Fibroblast of mammary gland (primary cell): ENCODE measurements around the gene EIF4H.

Source experiments
- DNase-seq: peaks from one replicate; pipeline ENCODE4 v3.0.0-alpha.2; 2010; ENCODE audit warnings: low read depth
- H3K4me3 ChIP-seq: 2 replicates; pipeline ENCODE4 v1.5.1; 2011; ENCODE audit warnings: low read depth, mild to moderate bottlenecking, low read length, moderate library complexity; ENCODE audit not compliant: control insufficient read depth
- TF ChIP-seq, protein P1 (sequence below): conservative IDR thresholded peaks from 2 replicates; pipeline ENCODE4 v1.5.1; 2011; ENCODE audit warnings: low read depth, low read length, inconsistent platforms; ENCODE audit not compliant: control insufficient read depth, insufficient read depth

EIF4H gene

GRCh38 chr7:74180866-74181265, 6.7 kb downstream of the EIF4H start:
- TF ChIP-seq, protein P1, sequence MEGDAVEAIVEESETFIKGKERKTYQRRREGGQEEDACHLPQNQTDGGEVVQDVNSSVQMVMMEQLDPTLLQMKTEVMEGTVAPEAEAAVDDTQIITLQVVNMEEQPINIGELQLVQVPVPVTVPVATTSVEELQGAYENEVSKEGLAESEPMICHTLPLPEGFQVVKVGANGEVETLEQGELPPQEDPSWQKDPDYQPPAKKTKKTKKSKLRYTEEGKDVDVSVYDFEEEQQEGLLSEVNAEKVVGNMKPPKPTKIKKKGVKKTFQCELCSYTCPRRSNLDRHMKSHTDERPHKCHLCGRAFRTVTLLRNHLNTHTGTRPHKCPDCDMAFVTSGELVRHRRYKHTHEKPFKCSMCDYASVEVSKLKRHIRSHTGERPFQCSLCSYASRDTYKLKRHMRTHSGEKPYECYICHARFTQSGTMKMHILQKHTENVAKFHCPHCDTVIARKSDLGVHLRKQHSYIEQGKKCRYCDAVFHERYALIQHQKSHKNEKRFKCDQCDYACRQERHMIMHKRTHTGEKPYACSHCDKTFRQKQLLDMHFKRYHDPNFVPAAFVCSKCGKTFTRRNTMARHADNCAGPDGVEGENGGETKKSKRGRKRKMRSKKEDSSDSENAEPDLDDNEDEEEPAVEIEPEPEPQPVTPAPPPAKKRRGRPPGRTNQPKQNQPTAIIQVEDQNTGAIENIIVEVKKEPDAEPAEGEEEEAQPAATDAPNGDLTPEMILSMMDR: no peak

DNA sequence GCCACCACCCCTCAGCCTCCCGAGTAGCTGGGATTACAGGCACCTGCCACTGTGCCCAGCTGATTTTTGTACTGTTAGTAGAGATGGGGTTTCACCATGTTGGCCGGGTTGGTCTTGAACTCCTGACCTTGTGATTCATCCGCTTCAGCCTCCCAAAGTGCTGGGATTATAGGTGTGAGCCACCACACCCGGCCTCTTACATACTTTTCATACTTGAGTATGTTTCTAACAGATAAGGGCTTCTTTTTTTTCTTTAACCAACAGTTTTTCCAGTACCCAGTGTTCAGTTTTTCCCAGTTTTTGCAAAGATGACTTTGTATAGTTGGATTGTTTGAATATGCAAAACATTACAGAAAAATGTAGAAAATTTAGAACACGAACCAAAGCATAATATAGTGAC, 7.7 kb downstream of the EIF4H start:
- TF ChIP-seq, protein P1: no peak
- H3K4me3 ChIP-seq: no peak overlapping the region
- no peak for DNase-seq

More at GRCh38 chr7:74180866-74181265, 6.7 kb downstream of the EIF4H start:
- no peak for DNase-seq
- H3K4me3 ChIP-seq: no peak overlapping the region

DNA sequence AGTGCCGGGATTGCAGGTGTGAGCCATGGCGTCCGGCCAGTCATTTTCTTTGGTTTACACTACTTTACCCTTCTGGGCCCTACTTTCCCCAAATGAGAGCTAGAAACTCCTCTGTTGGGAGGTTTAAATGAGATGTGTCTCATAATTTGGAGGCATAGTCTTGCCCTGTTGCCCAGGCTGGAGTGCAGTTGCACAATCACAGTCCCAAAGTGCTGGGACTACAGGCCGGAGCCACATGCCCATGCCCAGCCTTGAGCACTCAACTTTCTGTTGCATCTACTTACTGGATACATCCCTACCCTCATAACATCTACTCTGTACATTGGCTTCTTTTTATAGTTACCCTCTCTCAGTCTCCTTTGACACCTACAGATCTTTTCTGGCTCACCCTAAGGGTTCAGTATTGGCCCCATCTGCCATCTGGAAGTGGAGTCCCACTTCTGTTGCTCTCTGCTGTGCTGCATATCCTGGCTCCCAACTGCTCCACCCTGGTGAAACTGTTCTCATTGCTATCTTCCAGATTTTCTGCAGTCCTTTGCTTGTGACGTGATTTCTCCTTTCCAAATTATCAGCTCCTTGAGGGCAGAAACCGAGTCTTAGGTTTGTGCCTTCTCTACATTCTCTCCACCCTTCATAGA, 8.4 kb downstream of the EIF4H start:
- H3K4me3 ChIP-seq: no peak overlapping the region
- TF ChIP-seq, protein P1: no peak
- DNase-seq: no peak

- DNase-seq: no peak
- TF ChIP-seq, protein P1: no peak
- H3K4me3 ChIP-seq: no peak overlapping the region
These were observed 9.0 kb downstream of the EIF4H start for GRCh38 chr7:74183142-74183541.

DNA sequence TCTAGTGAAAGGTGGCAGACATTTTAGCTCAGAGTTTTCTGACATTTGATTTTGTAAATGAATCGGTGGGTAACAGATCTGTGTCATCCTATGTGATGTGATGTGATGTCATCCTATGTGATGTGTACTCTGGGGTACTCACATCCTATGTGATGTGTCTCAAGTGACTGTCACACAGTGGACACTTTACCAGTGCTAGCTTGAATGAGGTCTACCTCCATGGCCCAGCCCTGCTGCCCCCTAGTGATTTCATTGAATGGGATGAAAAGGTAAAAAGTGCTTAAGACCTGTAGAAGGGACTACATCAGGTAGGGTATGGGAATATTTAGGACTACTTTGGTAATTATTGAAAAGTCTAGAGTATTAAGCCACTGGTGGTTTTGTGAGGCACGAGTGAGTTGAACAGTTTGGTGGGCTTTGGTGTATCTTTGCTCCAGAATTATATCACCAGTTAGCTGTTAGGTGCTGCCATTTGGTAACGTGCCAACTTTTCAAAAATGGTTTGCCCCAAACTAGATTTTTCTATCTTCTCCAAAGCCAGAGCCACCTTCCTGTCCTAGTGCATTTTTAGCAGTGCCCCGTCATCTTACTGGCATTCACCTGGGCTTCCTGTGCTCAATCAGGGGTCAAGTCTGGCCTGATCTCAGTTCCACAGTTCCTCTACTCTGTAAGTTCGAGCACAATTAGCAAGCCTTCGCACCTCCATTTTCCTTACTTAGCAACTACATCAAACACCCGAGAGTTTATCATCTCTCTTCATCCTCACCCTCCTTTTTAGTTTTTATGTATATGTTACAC, 9.7 kb downstream of the EIF4H start:
- TF ChIP-seq, protein P1: peak; percentile 29
- DNase-seq: no peak
- H3K4me3 ChIP-seq: no peak overlapping the region

GRCh38 chr7:74185016-74185415, 10.9 kb downstream of the EIF4H start:
- DNase-seq: no peak
- TF ChIP-seq, protein P1: no peak
- no peak overlapping the region for H3K4me3 ChIP-seq

DNA sequence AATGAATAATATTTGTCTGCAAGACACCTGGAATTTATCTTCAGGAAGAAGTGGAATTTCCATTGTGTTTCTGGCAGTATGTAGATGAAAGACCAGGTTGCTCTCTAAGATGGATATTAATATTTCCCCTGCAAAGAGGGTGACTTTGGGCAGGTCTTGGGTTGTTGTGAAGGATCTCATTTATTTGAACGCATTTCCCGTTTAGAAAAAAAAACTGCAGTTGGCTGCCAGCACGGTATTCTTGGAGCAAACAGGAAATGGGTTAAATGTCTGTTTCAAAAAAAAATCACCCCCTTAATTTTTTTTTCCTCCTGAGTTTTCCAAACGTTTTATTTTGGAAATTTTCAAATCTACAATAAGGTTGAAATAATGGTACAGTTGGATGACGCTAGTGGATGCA, 11.5 kb downstream of the EIF4H start:
- DNase-seq: peak; percentile 35
- H3K4me3 ChIP-seq: no peak overlapping the region
- TF ChIP-seq, protein P1: no peak
